ENCODE measurements around the gene ZNF578. TPM values are rescaled to one million over a fixed set of nuclear protein-coding genes. Genes with fewer than 3 reads are reported as not detected.
A peak's percentile ranks its signal among the peaks of the same experiment; 100 is the strongest.
"Not testable (repeated sequence)": the region's sequence is repeated elsewhere in the genome, so short reads cannot be mapped to it uniquely, and the experiment has no call there.

ZNF578 gene
- total RNA-seq, 4 donors from 2014 or later, result 0.95 to 0.96 TPM; not detected in 2

GRCh38 chr19:52532480-52532879 lies 79.1 kb downstream of the ZNF578 start:
- intact Hi-C loops (cut with DNase I; ENCODE audit: low total_unique reads), result no loop called here
- H3K27ac ChIP-seq, result no peak overlapping the region
- TF ChIP-seq EP300 (IDR thresholded peaks at IDR 0.05; ENCODE audit: low read depth) (no peak), POLR2A (IDR thresholded peaks at IDR 0.05) (no peak), POLR2AphosphoS5 (IDR thresholded peaks at IDR 0.05) (no peak)
- TF ChIP-seq, protein P1, sequence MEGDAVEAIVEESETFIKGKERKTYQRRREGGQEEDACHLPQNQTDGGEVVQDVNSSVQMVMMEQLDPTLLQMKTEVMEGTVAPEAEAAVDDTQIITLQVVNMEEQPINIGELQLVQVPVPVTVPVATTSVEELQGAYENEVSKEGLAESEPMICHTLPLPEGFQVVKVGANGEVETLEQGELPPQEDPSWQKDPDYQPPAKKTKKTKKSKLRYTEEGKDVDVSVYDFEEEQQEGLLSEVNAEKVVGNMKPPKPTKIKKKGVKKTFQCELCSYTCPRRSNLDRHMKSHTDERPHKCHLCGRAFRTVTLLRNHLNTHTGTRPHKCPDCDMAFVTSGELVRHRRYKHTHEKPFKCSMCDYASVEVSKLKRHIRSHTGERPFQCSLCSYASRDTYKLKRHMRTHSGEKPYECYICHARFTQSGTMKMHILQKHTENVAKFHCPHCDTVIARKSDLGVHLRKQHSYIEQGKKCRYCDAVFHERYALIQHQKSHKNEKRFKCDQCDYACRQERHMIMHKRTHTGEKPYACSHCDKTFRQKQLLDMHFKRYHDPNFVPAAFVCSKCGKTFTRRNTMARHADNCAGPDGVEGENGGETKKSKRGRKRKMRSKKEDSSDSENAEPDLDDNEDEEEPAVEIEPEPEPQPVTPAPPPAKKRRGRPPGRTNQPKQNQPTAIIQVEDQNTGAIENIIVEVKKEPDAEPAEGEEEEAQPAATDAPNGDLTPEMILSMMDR (IDR thresholded peaks at IDR 0.05), result no peak
- DNase-seq, result no peak
- 96 to 100% methylated on average over 2 of the region's 2 CpGs for WGBS, 2 donors (ENCODE audit: low coverage in 1 of 2)
- no peaks in the 10 kb centered on the region for H3K27me3 ChIP-seq
- peaks cover 8 to 20% (median 14%) of the 10 kb centered on the region in 4 donors for H3K4me1 ChIP-seq
- H3K4me3 ChIP-seq, result no peak overlapping the region
- peaks cover 0 to 22% of the 10 kb centered on the region in 2 donors for H3K9me3 ChIP-seq
- in situ Hi-C loops (cut with MboI; ENCODE audit: low pct_ligation_motif_present in 1 of 4, low pct_unique_long_range_greater_than_20kb in 1 of 4, low sequenced_read_pairs in 3 of 4), result no loop called here
- peaks cover 0 to 36% (median 11%) of the 10 kb centered on the region in 4 donors for H3K36me3 ChIP-seq

- no peak for DNase-seq
- Histone ChIP-seq H3K4me1 (peaks cover 3 to 11% (median 5%) of the 10 kb centered on the region in 4 donors), H3K27ac (no peak overlapping the region), H3K4me3 (no peak overlapping the region), H3K9me3 (peaks cover 0 to 31% of the 10 kb centered on the region in 2 donors), H3K27me3 (no peaks in the 10 kb centered on the region), H3K36me3 (peaks cover 0 to 36% (median 11%) of the 10 kb centered on the region in 4 donors)
- in situ Hi-C loops (cut with MboI; ENCODE audit: low pct_ligation_motif_present in 1 of 4, low pct_unique_long_range_greater_than_20kb in 1 of 4, low sequenced_read_pairs in 3 of 4) (no loop called here), intact Hi-C loops (cut with DNase I; ENCODE audit: low total_unique reads) (no loop called here)
- TF ChIP-seq POLR2AphosphoS5 (IDR thresholded peaks at IDR 0.05), result no peak
- TF ChIP-seq, protein P1 (IDR thresholded peaks at IDR 0.05), result no peak
- no peak for TF ChIP-seq EP300 (IDR thresholded peaks at IDR 0.05; ENCODE audit: low read depth)
- no peak for TF ChIP-seq POLR2A (IDR thresholded peaks at IDR 0.05)
- WGBS, 2 donors (ENCODE audit: low coverage in 1 of 2), result 92 to 100% methylated on average over 1 to 5 of the region's 5 CpGs
These were observed 80.5 kb downstream of the ZNF578 start for GRCh38 chr19:52533901-52534300.

GRCh38 chr19:52535385-52535770 lies 82.0 kb downstream of the ZNF578 start:
- H3K4me1 ChIP-seq; in situ Hi-C loops (cut with MboI; ENCODE audit: low pct_ligation_motif_present in 1 of 4, low pct_unique_long_range_greater_than_20kb in 1 of 4, low sequenced_read_pairs in 3 of 4); intact Hi-C loops (cut with DNase I; ENCODE audit: low total_unique reads); DNase-seq; H3K27me3 ChIP-seq: not testable (repeated sequence)
- WGBS, 2 donors (ENCODE audit: low coverage in 1 of 2), result 24% methylated on average over 15 of the region's 15 CpGs; no CpG with 5 or more reads in 1 of the 2 donors
- Histone ChIP-seq H3K9me3 (peaks cover 3 to 31% of the 10 kb centered on the region in 2 donors), H3K27ac (peak overlapping the region; percentile 64 to 86 (median 75)), H3K36me3 (peaks cover 0 to 36% (median 14%) of the 10 kb centered on the region in 4 donors), H3K4me3 (peak overlapping the region in 3 of 4 donors; percentile 37 to 61 (median 41))

DNA sequence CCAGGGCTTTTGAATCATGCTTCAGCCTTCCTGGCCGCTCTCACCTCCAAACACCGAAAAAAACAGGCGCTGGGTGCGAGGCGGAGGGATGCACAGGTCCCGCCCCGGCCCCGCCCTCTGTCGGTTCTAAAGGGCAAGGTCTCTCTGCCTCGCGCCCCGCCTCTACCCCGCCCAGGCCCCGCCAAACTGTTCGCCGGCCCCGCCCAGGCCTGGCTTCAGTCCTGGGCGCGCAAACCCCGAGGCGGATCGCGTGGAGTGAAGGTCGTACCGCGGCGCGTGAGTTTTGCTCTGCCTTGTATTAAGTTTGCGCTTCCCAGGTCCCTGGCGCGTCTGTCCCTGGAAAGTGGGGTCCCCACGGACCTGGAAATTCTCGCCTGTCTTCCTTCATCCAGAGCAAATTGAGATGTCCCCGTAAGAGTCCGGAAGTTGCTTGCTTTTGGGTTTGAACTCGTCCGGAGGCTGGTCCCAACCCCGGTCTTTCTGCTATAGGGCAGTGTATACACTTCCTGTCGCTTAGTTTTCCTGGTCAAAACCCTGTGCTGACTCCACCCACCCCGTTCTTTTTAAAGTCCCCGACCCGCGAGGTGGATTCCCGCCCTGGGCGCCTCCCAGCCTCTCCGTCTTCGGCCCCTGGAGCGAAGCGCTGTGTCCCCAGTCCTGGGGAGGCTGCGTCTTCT lies 82.6 kb downstream of the ZNF578 start:
- 49 to 80% methylated on average over 4 to 45 of the region's 50 CpGs for WGBS, 2 donors (ENCODE audit: low coverage in 1 of 2)
- peak; percentile 82 for DNase-seq
- H3K9me3 ChIP-seq, result peaks cover 9 to 32% of the 10 kb centered on the region in 2 donors
- intact Hi-C loops (cut with DNase I; ENCODE audit: low total_unique reads), result no loop called here
- H3K4me1 ChIP-seq, result peaks cover 0 to 9% (median 3%) of the 10 kb centered on the region in 4 donors
- H3K36me3 ChIP-seq, result peaks cover 0 to 36% (median 17%) of the 10 kb centered on the region in 4 donors
- TF ChIP-seq POLR2A (IDR thresholded peaks at IDR 0.05) (peak; percentile 28), POLR2AphosphoS5 (IDR thresholded peaks at IDR 0.05) (peak in 1 of 3 donors; percentile 57), EP300 (IDR thresholded peaks at IDR 0.05; ENCODE audit: low read depth) (no peak)
- TF ChIP-seq, protein P1 (IDR thresholded peaks at IDR 0.05), result peak in 2 of 5 experiments; percentile 17 to 24
- in situ Hi-C loops (cut with MboI; ENCODE audit: low pct_ligation_motif_present in 1 of 4, low pct_unique_long_range_greater_than_20kb in 1 of 4, low sequenced_read_pairs in 3 of 4), result no loop called here
- H3K4me3 ChIP-seq, result peak overlapping the region; percentile 21 to 61 (median 39)
- H3K27me3 ChIP-seq, result no peaks in the 10 kb centered on the region
- H3K27ac ChIP-seq, result peak overlapping the region; percentile 64 to 86 (median 75)

All from transverse colon (tissue), 4 donors.